MM.1S (cell line): ENCODE results near the gene TENM4.

Experiments
- CTCF ChIP-seq: fragments of 300-600 bp; sonication (generic); IDR thresholded peaks from 2 replicates; pipeline ENCODE4 v1.5.1; 2016; ENCODE audit warnings: antibody characterized with exemption, low read length, mixed read lengths
- EZH2 ChIP-seq: fragments of 300-600 bp; sonication (generic); optimal IDR thresholded peaks from 2 replicates; pipeline ENCODE3; 2017; ENCODE audit warnings: low read depth, mild to moderate bottlenecking, antibody characterized with exemption, low read length, mixed read lengths
- EZH2phosphoT487 ChIP-seq: fragments of 300-600 bp; sonication (generic); IDR thresholded peaks from 2 replicates; pipeline ENCODE4 v1.6.1; 2018; ENCODE audit warnings: antibody characterized with exemption, low read length

DNA sequence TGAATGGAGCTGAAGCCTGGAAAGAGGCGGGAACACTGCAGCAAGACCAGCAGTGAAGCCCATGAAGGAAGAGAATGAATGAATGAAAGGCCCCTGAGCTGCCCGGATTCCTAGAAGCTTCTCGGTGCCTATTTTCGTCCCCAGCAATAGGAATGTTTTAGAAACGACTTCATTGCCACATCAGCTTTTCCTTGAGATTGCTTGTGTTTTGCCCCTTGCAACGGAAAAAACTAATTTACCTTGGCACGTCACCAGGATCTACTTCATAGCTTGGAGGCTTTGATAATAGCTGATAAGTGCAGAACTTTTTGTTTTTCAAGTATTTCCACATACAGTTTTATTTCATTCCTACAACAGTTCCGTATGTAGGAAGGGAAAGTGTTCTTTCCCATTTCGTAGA lies 617.2 kb downstream of the TENM4 start:
- TF ChIP-seq CTCF (no peak), EZH2 (no peak), EZH2phosphoT487 (no peak)
